Activated T-helper 17 cell treated with anti-CD3 and anti-CD28 coated beads, Interleukin-2, amount 50 U/mL, for 72 hours (primary cell): Measurements from ENCODE around the gene NME4. TPM values are rescaled to one million over a fixed set of nuclear protein-coding genes. Genes with fewer than 3 reads are reported as not detected.
"Not testable (repeated sequence)": the region's sequence is repeated elsewhere in the genome, so short reads cannot be mapped to it uniquely, and the experiment has no call there.

Experiments used
- ATAC-seq: fragments of 150-1000 bp; cut with Tn5 transposase; replicated peaks from 2 replicates; pipeline ENCODE4 v1.10.0; 2021; ENCODE audit warnings: mild to moderate bottlenecking, moderate library complexity
- H3K27ac Mint-ChIP-seq: one replicate; pipeline ENCODE4 v1.8.0; 2022; ENCODE audit warnings: mixed read lengths
- H3K27me3 Mint-ChIP-seq: one replicate; pipeline ENCODE4 v1.8.0; 2022; ENCODE audit warnings: mixed read lengths
- H3K36me3 Mint-ChIP-seq: one replicate; pipeline ENCODE4 v1.8.0; 2022; ENCODE audit warnings: low read depth, mild to moderate bottlenecking, mixed read lengths
- H3K4me1 Mint-ChIP-seq: one replicate; pipeline ENCODE4 v1.8.0; 2022; ENCODE audit warnings: mixed read lengths
- H3K4me3 Mint-ChIP-seq: one replicate; pipeline ENCODE4 v1.8.0; 2022; ENCODE audit warnings: mild to moderate bottlenecking, mixed read lengths
- H3K9me3 Mint-ChIP-seq: one replicate; pipeline ENCODE4 v1.8.0; 2022; ENCODE audit warnings: mixed read lengths
- total RNA-seq, 2 donors: library from RNA; stranded (reverse); gene quantifications; one replicate each; pipeline ENCODE4 v1.2.3, GENCODE V29; 2022

Gene NME4
- total RNA-seq: 10 to 100 TPM; 21.8 to 41.9 TPM

GRCh38 chr16:397135-397661 lies at the start of gene NME4:
TSS of gene NME4 (plus strand) at chr16:397199. CDS start at chr16:397223, 24 bp downstream.
- no peaks in the 10 kb centered on the region for H3K27me3 Mint-ChIP-seq
- ATAC-seq: no peak
- H3K36me3 Mint-ChIP-seq: no peaks in the 10 kb centered on the region
- H3K4me1 Mint-ChIP-seq: peaks cover 5% of the 10 kb centered on the region
- peak within 1 kb of the TSS; percentile 75 for H3K4me3 Mint-ChIP-seq
- peak within 1 kb of the TSS; percentile 36 for H3K27ac Mint-ChIP-seq
- no peaks in the 10 kb centered on the region for H3K9me3 Mint-ChIP-seq

GRCh38 chr16:347203-347602 lies 49.8 kb upstream of the NME4 start:
- ATAC-seq: no peak
- no peak overlapping the region for H3K27ac Mint-ChIP-seq
- H3K27me3 Mint-ChIP-seq: no peaks in the 10 kb centered on the region
- H3K9me3 Mint-ChIP-seq: no peaks in the 10 kb centered on the region
- peaks cover 50% of the 10 kb centered on the region for H3K4me1 Mint-ChIP-seq
- H3K4me3 Mint-ChIP-seq: peak overlapping the region; percentile 21
- peaks cover 68% of the 10 kb centered on the region for H3K36me3 Mint-ChIP-seq

GRCh38 chr16:348495-348894 lies 48.5 kb upstream of the NME4 start:
- not testable (repeated sequence) for H3K9me3 Mint-ChIP-seq, H3K4me3 Mint-ChIP-seq, H3K27me3 Mint-ChIP-seq, H3K27ac Mint-ChIP-seq, ATAC-seq
- peaks cover 55% of the 10 kb centered on the region for H3K36me3 Mint-ChIP-seq
- H3K4me1 Mint-ChIP-seq: peaks cover 40% of the 10 kb centered on the region

GRCh38 chr16:349211-349610 lies 47.8 kb upstream of the NME4 start:
- peak; percentile 25 for ATAC-seq

GRCh38 chr16:350203-350602 lies 46.8 kb upstream of the NME4 start:
- H3K27ac Mint-ChIP-seq: no peak overlapping the region
- no peak for ATAC-seq
- H3K36me3 Mint-ChIP-seq: peaks cover 38% of the 10 kb centered on the region
- H3K4me3 Mint-ChIP-seq: peak overlapping the region; percentile 67
- no peaks in the 10 kb centered on the region for H3K27me3 Mint-ChIP-seq
- H3K9me3 Mint-ChIP-seq: no peaks in the 10 kb centered on the region
- peaks cover 41% of the 10 kb centered on the region for H3K4me1 Mint-ChIP-seq

More at GRCh38 chr16:349211-349610, 47.8 kb upstream of the NME4 start:
- Mint-ChIP-seq H3K27ac (no peak overlapping the region), H3K9me3 (no peaks in the 10 kb centered on the region), H3K36me3 (peaks cover 48% of the 10 kb centered on the region), H3K4me3 (peak overlapping the region; percentile 12), H3K4me1 (peaks cover 44% of the 10 kb centered on the region), H3K27me3 (no peaks in the 10 kb centered on the region)

GRCh38 chr16:351804-352520 lies 45.0 kb upstream of the NME4 start:
- ATAC-seq: peak; percentile 30
- peaks cover 20% of the 10 kb centered on the region for H3K36me3 Mint-ChIP-seq
- no peaks in the 10 kb centered on the region for H3K9me3 Mint-ChIP-seq
- H3K4me1 Mint-ChIP-seq: peaks cover 24% of the 10 kb centered on the region
- no peaks in the 10 kb centered on the region for H3K27me3 Mint-ChIP-seq
- H3K4me3 Mint-ChIP-seq: peak overlapping the region; percentile 67
- H3K27ac Mint-ChIP-seq: no peak overlapping the region

- H3K36me3 Mint-ChIP-seq: peaks cover 14% of the 10 kb centered on the region
- H3K27me3 Mint-ChIP-seq: no peaks in the 10 kb centered on the region
- no peaks in the 10 kb centered on the region for H3K9me3 Mint-ChIP-seq
- no peak within 1 kb of the TSS for H3K27ac Mint-ChIP-seq
- peaks cover 16% of the 10 kb centered on the region for H3K4me1 Mint-ChIP-seq
- peak within 1 kb of the TSS; percentile 74 for H3K4me3 Mint-ChIP-seq
- ATAC-seq: peak; percentile 83
Observed at GRCh38 chr16:352547-353403, 44.2 kb upstream of the NME4 start, which contains the start of gene AXIN1. TSS of gene AXIN1 (minus strand) at chr16:352723. CDS start at chr16:347025, 5,698 bp downstream.

GRCh38 chr16:353404-354290 lies 43.4 kb upstream of the NME4 start:
- peak overlapping the region; percentile 74 for H3K4me3 Mint-ChIP-seq
- no peaks in the 10 kb centered on the region for H3K9me3 Mint-ChIP-seq
- peak overlapping the region; percentile 38 for H3K27ac Mint-ChIP-seq
- H3K4me1 Mint-ChIP-seq: peaks cover 12% of the 10 kb centered on the region
- H3K27me3 Mint-ChIP-seq: no peaks in the 10 kb centered on the region
- ATAC-seq: no peak
- H3K36me3 Mint-ChIP-seq: peaks cover 14% of the 10 kb centered on the region

- H3K36me3 Mint-ChIP-seq: peaks cover 14% of the 10 kb centered on the region
- H3K27me3 Mint-ChIP-seq: no peaks in the 10 kb centered on the region
- peak overlapping the region; percentile 38 for H3K27ac Mint-ChIP-seq
- no peaks in the 10 kb centered on the region for H3K9me3 Mint-ChIP-seq
- ATAC-seq: no peak
- H3K4me3 Mint-ChIP-seq: peak overlapping the region; percentile 74
- H3K4me1 Mint-ChIP-seq: peaks cover 12% of the 10 kb centered on the region
Observed at GRCh38 chr16:354291-354881, 42.6 kb upstream of the NME4 start.

- peaks cover 12% of the 10 kb centered on the region for H3K4me1 Mint-ChIP-seq
- no peaks in the 10 kb centered on the region for H3K9me3 Mint-ChIP-seq
- no peaks in the 10 kb centered on the region for H3K27me3 Mint-ChIP-seq
- H3K4me3 Mint-ChIP-seq: peak overlapping the region; percentile 74
- H3K36me3 Mint-ChIP-seq: peaks cover 10% of the 10 kb centered on the region
- H3K27ac Mint-ChIP-seq: peak overlapping the region; percentile 81
- ATAC-seq: no peak
Observed at GRCh38 chr16:354971-355461, 42.0 kb upstream of the NME4 start.

- Mint-ChIP-seq H3K27me3 (no peaks in the 10 kb centered on the region), H3K9me3 (no peaks in the 10 kb centered on the region), H3K4me3 (no peak overlapping the region), H3K36me3 (no peaks in the 10 kb centered on the region), H3K4me1 (peaks cover 6% of the 10 kb centered on the region), H3K27ac (peak overlapping the region; percentile 81)
- ATAC-seq: no peak
Observed at GRCh38 chr16:356741-357140, 40.3 kb upstream of the NME4 start.

- Mint-ChIP-seq H3K4me3 (no peak overlapping the region), H3K27me3 (no peaks in the 10 kb centered on the region), H3K27ac (no peak overlapping the region), H3K36me3 (no peaks in the 10 kb centered on the region), H3K9me3 (no peaks in the 10 kb centered on the region), H3K4me1 (peaks cover 3% of the 10 kb centered on the region)
- ATAC-seq: no peak
Observed at GRCh38 chr16:359067-359763, 37.8 kb upstream of the NME4 start.
